GM18907 (cell line): Measurements from ENCODE around the gene SLC18A3.

Experiments used
- ATAC-seq: cut with Tn5 transposase; IDR thresholded peaks from one replicate; pipeline ENCODE4 v1.9.1; 2021; ENCODE audit warnings: mild to moderate bottlenecking, moderate library complexity; ENCODE audit not compliant: unreplicated experiment

SLC18A3 gene

DNA sequence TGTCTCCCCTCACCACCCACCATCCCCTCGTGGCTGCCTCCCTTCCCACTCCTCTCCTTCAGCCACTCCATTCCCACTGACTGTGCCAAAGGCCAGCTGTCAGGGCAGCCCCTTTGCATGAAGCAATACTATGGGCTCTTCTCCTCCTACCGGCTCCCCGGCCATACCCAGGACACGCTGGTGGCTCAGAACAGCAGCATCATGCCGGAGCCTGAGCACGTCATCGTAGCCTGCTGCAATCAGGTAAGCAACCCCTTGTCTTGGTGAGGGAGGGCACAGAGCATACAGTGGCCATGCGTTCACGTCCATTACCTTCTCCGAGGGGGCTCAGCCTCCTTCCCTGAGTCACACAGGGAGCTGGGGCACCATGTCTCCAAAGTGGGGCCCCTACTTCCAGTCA lies 15.3 kb downstream of the SLC18A3 start:
- no peak for ATAC-seq

- ATAC-seq = no peak
Observed at GRCh38 chr10:49627038-49627437, 16.9 kb downstream of the SLC18A3 start.

GRCh38 chr10:49627644-49628247 lies 17.6 kb downstream of the SLC18A3 start:
- ATAC-seq = no peak

- ATAC-seq = no peak
Observed at GRCh38 chr10:49628599-49628998, 18.5 kb downstream of the SLC18A3 start.

- ATAC-seq = no peak
Observed at GRCh38 chr10:49629431-49629881, 19.3 kb downstream of the SLC18A3 start.

- ATAC-seq = no peak
Observed at GRCh38 chr10:49631975-49632374, 21.9 kb downstream of the SLC18A3 start.

- no peak for ATAC-seq
Observed at GRCh38 chr10:49632406-49633317, 22.6 kb downstream of the SLC18A3 start.

DNA sequence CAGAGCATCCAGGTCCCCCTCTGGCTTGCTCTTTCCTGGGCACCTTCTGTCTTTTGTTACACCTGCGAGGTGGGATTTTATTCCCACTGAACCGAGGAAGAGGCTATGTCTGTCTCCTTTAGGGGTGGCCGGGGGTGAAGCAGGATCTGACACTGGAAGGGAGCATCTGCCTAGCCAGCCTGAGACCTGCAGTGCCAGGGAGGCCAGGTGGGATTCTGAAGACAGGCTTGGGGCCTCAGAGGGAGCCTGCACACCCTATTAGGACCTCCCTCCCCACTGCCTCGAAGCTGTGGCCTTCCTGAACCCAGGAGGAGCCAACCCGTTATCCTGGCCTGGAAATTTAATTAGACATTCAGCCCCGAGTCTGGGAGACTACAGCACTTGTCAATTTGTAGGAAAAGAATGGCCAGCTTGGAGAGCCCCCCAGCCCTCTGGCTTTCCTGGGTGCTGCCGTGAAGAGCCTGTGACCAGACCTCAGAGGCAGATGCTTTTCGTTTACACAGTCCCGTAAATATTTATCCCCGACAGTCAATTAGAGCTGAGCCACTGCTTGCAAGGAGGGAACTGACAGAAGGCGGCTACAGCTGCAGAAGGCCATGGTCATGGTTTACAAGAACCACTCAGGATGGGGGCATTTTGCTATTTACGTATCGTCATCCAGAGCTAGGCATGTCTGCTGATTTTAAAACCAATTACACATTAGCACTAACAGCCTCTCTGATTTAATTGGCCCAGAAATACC lies 23.4 kb downstream of the SLC18A3 start:
- no peak for ATAC-seq

DNA sequence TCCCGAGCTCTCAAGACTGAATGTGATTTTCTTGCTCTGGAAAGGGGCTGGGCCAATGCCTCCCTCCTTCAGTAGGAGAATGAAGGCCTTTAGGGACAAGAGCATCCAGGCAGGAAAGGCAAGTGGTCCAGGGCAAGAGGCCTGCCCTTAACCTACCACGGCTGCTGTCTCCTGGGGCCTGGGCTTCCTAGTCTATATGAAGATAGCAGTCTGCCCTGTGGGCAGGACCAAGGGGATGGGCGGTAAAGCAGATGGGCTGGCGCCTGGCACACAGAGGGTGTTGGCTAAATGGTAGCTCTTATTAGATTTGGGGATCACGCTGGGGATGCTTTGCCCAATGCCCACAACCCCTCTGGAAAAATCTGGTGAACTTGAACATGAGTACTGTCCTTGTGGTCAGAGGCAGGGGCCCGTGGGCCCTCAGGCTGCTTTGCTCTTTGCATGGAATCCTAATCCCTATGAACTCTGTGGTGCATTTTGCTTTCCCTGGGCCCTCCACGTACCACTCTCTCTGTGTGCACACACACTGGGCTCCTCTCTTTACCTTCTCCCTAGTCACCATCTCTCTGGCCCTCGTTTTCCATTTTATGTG lies 24.1 kb downstream of the SLC18A3 start:
- ATAC-seq = no peak

GRCh38 chr10:49642311-49642710 lies 32.2 kb downstream of the SLC18A3 start:
- no peak for ATAC-seq

- no peak for ATAC-seq
Observed at GRCh38 chr10:49643241-49644034, 33.3 kb downstream of the SLC18A3 start.

GRCh38 chr10:49644035-49644646 lies 34.0 kb downstream of the SLC18A3 start:
- no peak for ATAC-seq

GRCh38 chr10:49645417-49645816 lies 35.3 kb downstream of the SLC18A3 start:
- ATAC-seq = no peak

GRCh38 chr10:49645871-49646870 lies 36.1 kb downstream of the SLC18A3 start:
- no peak for ATAC-seq

GRCh38 chr10:49647554-49647953 lies 37.4 kb downstream of the SLC18A3 start:
- ATAC-seq = no peak

- no peak for ATAC-seq
Observed at GRCh38 chr10:49647985-49648795, 38.1 kb downstream of the SLC18A3 start.

DNA sequence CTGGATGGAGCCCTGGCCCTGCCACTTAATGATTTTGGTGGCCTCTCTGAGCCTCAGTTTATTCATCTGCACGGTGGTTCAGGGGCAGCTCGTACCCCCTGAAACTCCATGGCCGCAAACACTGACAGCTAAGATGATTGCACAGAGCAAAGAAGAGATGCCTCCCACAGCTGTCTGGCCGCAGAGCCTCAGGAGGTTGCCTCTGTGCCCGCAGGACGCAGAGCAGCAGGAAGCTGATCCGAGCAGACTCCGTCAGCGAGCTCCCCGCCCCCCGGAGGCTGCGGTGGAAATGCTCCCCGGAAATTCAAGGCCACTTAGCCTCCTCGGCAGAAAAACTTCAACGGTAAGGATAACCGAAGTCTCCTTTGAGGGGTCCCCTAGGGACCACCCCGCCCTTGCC lies 39.2 kb downstream of the SLC18A3 start:
- ATAC-seq = peak; percentile 63
